HEK293 (cell line): ENCODE data around the gene NAA35.

Source experiments
- CTCF ChIA-PET: fragments of 350-600 bp; formaldehyde crosslinking; extraction: SDS; loops from one replicate; lab custom pipeline; 2021; ENCODE audit warnings: antibody characterized with exemption; lab: Yijun Ruan, JAX
- POLR2A ChIA-PET: fragments of 300-600 bp; formaldehyde crosslinking; extraction: SDS; loops from one replicate; lab custom pipeline; 2020; ENCODE audit warnings: antibody characterized with exemption, inconsistent platforms; lab: Yijun Ruan, JAX
- H3K27ac ChIP-seq: fragments of 200-500 bp; sonication (Bioruptor generic); 2 replicates; pipeline ENCODE4 v1.5.1; 2014; ENCODE audit warnings: low read depth, low read length, control low read depth, inconsistent platforms; ENCODE audit errors: extremely low read depth
- H3K36me3 ChIP-seq, 2 experiments: fragments of 200-500 bp in 1 of 2; sonication (Bioruptor generic) in 1 of 2; 1 replicate in 1 of 2; 2 replicates in 1 of 2; pipeline ENCODE4 v1.5.1; 2014 to 2017; ENCODE audit warnings: inconsistent platforms in 2 of 2, low read length in 2 of 2; ENCODE audit not compliant: control insufficient read depth in 2 of 2, insufficient read depth in 1 of 2
- H3K4me1 ChIP-seq: fragments of 200-500 bp; sonication (Bioruptor generic); 2 replicates; pipeline ENCODE4 v1.5.1; 2014; ENCODE audit warnings: mild to moderate bottlenecking, low read length, inconsistent platforms; ENCODE audit not compliant: control insufficient read depth, insufficient read depth
- H3K4me3 ChIP-seq: 2 replicates; pipeline ENCODE4 v1.5.1; 2011; ENCODE audit warnings: low read depth, mild to moderate bottlenecking, control low read depth, low read length, moderate library complexity
- H3K9me3 ChIP-seq: fragments of 200-500 bp; sonication (Bioruptor generic); 2 replicates; pipeline ENCODE4 v1.5.1; 2014; ENCODE audit warnings: low read depth, low read length, inconsistent platforms; ENCODE audit not compliant: control insufficient read depth, insufficient read depth
- GLIS2 ChIP-seq: fragments of 450-650 bp; formaldehyde crosslinking; IDR thresholded peaks from 2 replicates; pipeline ENCODE4 v1.5.1; 2016; ENCODE audit warnings: missing biosample characterization, missing genetic modification characterization
- MYNN ChIP-seq: fragments of 450-650 bp; formaldehyde crosslinking; IDR thresholded peaks from 2 replicates; pipeline ENCODE4 v1.5.1; 2016; ENCODE audit warnings: missing biosample characterization, missing genetic modification characterization, borderline replicate concordance
- PRDM1 ChIP-seq: fragments of 450-650 bp; formaldehyde crosslinking; IDR thresholded peaks from 2 replicates; pipeline ENCODE4; 2016; ENCODE audit warnings: missing biosample characterization, missing genetic modification characterization
- SCRT1 ChIP-seq: fragments of 450-650 bp; formaldehyde crosslinking; IDR thresholded peaks from 2 replicates; pipeline ENCODE4 v1.5.1; 2016; ENCODE audit warnings: missing biosample characterization, missing genetic modification characterization, borderline replicate concordance
- ZNF114 ChIP-seq: fragments of 450-650 bp; formaldehyde crosslinking; IDR thresholded peaks from 2 replicates; pipeline ENCODE4 v1.5.0; 2017; ENCODE audit warnings: missing biosample characterization, missing genetic modification characterization
- ZNF2 ChIP-seq: fragments of 450-650 bp; formaldehyde crosslinking; IDR thresholded peaks from 2 replicates; pipeline ENCODE4 v1.5.1; 2016; ENCODE audit warnings: missing biosample characterization, missing genetic modification characterization
- ZNF324 ChIP-seq: fragments of 450-650 bp; formaldehyde crosslinking; IDR thresholded peaks from 2 replicates; pipeline ENCODE4 v1.5.1; 2016; ENCODE audit warnings: missing biosample characterization, missing genetic modification characterization
- ZNF426 ChIP-seq: fragments of 450-650 bp; formaldehyde crosslinking; IDR thresholded peaks from 2 replicates; pipeline ENCODE4 v1.5.1; 2017; ENCODE audit warnings: missing biosample characterization, missing genetic modification characterization, mild to moderate bottlenecking, inconsistent platforms, moderate library complexity
- ZNF473 ChIP-seq: fragments of 450-650 bp; formaldehyde crosslinking; IDR thresholded peaks from 2 replicates; pipeline ENCODE4 v1.5.1; 2017; ENCODE audit warnings: missing biosample characterization, missing genetic modification characterization
- ZNF621 ChIP-seq: fragments of 450-650 bp; formaldehyde crosslinking; IDR thresholded peaks from 2 replicates; pipeline ENCODE4 v1.5.1; 2017; ENCODE audit warnings: missing biosample characterization, missing genetic modification characterization
- ZNF654 ChIP-seq: fragments of 450-650 bp; formaldehyde crosslinking; IDR thresholded peaks from 2 replicates; pipeline ENCODE4 v1.5.1; 2016; ENCODE audit warnings: low read depth, missing biosample characterization, missing genetic modification characterization
- TF ChIP-seq, protein P1 (sequence below): fragments of 450-650 bp; formaldehyde crosslinking; IDR thresholded peaks from 2 replicates; pipeline ENCODE4 v1.5.1; 2016; ENCODE audit warnings: missing biosample characterization, missing genetic modification characterization, borderline replicate concordance
- TF ChIP-seq, protein P2 (sequence below): fragments of 450-650 bp; formaldehyde crosslinking; IDR thresholded peaks from 2 replicates; pipeline ENCODE4 v1.5.1; 2016; ENCODE audit warnings: missing biosample characterization, missing genetic modification characterization
- TF ChIP-seq, protein P3 (sequence below): fragments of 450-650 bp; formaldehyde crosslinking; IDR thresholded peaks from 2 replicates; pipeline ENCODE4 v1.5.1; 2017; ENCODE audit warnings: missing biosample characterization, mild to moderate bottlenecking, missing genetic modification characterization, moderate library complexity
- TF ChIP-seq, protein P4 (sequence below): fragments of 450-650 bp; formaldehyde crosslinking; IDR thresholded peaks from 2 replicates; pipeline ENCODE4 v1.5.1; 2016; ENCODE audit warnings: missing biosample characterization, missing genetic modification characterization
- TF ChIP-seq, protein P5 (sequence below): fragments of 450-650 bp; formaldehyde crosslinking; IDR thresholded peaks from 2 replicates; pipeline ENCODE4 v1.5.1; 2016; ENCODE audit warnings: missing biosample characterization, missing genetic modification characterization
- TF ChIP-seq, protein P6 (sequence below): fragments of 450-650 bp; formaldehyde crosslinking; IDR thresholded peaks from 2 replicates; pipeline ENCODE4 v1.5.1; 2016; ENCODE audit warnings: missing biosample characterization, missing genetic modification characterization

NAA35 gene

DNA sequence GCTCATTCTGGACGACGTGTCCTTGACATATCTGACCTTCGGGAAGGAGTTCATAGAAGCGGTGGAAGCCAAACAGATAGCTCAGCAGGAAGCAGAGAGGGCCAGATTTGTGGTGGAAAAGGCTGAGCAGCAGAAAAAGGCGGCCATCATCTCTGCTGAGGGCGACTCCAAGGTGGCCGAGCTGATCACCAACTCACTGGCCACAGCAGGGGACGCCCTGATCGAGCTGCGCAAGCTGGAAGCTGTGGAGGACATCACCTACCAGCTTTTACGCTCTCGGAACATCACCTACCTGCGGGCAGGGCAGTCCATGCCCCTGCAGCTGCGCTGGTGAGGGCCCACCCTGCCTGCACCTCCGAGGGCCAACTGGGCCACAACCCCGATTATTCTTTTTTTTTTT lies 41.6 kb upstream of the NAA35 start:
- POLR2A ChIA-PET: no interaction called here
- Histone ChIP-seq H3K4me3 (no peak overlapping the region), H3K4me1 (no peaks in the 10 kb centered on the region), H3K27ac (no peak overlapping the region), H3K36me3 (no peaks in the 10 kb centered on the region), H3K9me3 (no peaks in the 10 kb centered on the region)
- TF ChIP-seq ZNF114 (tag by site-specific recombination): no peak
- no peak for TF ChIP-seq MYNN (tag by site-specific recombination)
- TF ChIP-seq GLIS2 (tag by site-specific recombination): no peak
- TF ChIP-seq, protein P1, sequence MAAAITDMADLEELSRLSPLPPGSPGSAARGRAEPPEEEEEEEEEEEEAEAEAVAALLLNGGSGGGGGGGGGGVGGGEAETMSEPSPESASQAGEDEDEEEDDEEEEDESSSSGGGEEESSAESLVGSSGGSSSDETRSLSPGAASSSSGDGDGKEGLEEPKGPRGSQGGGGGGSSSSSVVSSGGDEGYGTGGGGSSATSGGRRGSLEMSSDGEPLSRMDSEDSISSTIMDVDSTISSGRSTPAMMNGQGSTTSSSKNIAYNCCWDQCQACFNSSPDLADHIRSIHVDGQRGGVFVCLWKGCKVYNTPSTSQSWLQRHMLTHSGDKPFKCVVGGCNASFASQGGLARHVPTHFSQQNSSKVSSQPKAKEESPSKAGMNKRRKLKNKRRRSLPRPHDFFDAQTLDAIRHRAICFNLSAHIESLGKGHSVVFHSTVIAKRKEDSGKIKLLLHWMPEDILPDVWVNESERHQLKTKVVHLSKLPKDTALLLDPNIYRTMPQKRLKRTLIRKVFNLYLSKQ (tag by site-specific recombination): no peak
- TF ChIP-seq, protein P2, sequence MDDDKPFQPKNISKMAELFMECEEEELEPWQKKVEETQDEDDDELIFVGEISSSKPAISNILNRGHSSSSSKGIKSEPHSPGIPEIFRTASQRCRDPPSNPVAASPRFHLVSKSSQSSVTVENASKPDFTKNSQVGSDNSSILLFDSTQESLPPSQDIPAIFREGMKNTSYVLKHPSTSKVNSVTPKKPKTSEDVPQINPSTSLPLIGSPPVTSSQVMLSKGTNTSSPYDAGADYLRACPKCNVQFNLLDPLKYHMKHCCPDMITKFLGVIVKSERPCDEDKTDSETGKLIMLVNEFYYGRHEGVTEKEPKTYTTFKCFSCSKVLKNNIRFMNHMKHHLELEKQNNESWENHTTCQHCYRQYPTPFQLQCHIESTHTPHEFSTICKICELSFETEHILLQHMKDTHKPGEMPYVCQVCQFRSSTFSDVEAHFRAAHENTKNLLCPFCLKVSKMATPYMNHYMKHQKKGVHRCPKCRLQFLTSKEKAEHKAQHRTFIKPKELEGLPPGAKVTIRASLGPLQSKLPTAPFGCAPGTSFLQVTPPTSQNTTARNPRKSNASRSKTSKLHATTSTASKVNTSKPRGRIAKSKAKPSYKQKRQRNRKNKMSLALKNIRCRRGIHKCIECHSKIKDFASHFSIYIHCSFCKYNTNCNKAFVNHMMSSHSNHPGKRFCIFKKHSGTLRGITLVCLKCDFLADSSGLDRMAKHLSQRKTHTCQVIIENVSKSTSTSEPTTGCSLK (tag by site-specific recombination): no peak
- CTCF ChIA-PET: interaction anchor here (0.6 to 1.1 kb wide), 5 partner anchors 9 to 421 kb away, joined by 4 to 7 read pairs (median 5); no protein-coding TSS in a partner anchor

DNA sequence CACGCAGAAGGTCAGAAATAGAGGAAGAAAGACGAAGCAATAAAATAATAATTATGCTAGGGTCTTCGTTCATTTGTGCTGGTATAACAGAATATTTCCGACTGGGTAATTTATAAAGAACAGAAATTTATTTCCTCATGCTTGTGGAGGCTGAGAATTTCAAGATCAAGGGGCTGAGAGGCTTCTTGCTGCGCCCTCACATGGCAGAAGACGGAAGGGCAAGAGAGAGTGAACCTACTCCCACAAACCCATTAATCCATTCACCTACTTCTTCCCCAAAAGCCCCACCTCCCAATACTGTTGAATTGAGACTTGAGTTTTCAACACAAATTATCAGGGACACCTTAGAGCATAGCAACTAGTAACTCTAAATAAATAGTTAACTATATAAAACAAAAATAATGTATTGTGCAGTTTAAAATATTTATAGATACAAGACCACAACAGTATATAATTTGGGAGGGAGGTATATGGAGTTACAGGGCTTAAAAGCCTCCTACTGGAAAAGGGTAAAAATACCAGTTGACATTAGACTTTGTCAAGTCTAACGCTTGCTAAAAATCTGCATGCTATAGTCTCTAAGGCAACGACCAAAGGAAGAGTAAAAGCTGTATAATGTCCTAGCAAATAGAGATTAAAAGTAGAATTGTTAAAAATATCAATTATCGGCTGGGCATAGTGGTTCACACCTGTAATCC lies 40.3 kb upstream of the NAA35 start:
- CTCF ChIA-PET: interaction anchor here (0.6 to 1.6 kb wide), 10 partner anchors 9 to 359 kb away, joined by 3 to 7 read pairs (median 3); no protein-coding TSS in a partner anchor
- POLR2A ChIA-PET: no interaction called here
- no peak overlapping the region for H3K27ac ChIP-seq

DNA sequence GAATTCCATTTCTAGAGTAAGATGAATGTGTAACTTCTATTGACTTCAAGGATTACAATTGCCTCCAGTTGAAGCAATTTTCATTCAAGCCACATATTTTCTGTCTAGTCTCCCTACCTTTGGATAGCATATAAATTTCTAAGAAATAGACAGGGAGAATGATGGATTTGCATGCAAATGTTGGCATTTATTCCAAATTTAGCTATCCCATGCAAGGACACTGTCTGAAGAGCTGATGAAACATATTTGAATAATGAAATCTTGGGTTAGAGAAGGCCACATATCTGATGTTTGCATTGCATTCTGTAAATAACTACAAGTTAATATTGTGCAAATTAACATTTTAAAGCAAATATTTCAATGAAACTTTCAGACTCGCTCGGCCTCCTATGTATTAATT lies 36.0 kb upstream of the NAA35 start:
- no peaks in the 10 kb centered on the region for H3K36me3 ChIP-seq
- POLR2A ChIA-PET: no interaction called here
- no peak overlapping the region for H3K27ac ChIP-seq
- H3K9me3 ChIP-seq: no peaks in the 10 kb centered on the region
- CTCF ChIA-PET: no interaction called here
- H3K4me1 ChIP-seq: no peaks in the 10 kb centered on the region
- H3K4me3 ChIP-seq: no peak overlapping the region
- no peak for TF ChIP-seq ZNF324 (tag by site-specific recombination)
- TF ChIP-seq SCRT1 (tag by site-specific recombination): no peak
- TF ChIP-seq, protein P3, sequence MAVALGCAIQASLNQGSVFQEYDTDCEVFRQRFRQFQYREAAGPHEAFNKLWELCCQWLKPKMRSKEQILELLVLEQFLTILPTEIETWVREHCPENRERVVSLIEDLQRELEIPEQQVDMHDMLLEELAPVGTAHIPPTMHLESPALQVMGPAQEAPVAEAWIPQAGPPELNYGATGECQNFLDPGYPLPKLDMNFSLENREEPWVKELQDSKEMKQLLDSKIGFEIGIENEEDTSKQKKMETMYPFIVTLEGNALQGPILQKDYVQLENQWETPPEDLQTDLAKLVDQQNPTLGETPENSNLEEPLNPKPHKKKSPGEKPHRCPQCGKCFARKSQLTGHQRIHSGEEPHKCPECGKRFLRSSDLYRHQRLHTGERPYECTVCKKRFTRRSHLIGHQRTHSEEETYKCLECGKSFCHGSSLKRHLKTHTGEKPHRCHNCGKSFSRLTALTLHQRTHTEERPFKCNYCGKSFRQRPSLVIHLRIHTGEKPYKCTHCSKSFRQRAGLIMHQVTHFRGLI: no peak
- TF ChIP-seq, protein P4, sequence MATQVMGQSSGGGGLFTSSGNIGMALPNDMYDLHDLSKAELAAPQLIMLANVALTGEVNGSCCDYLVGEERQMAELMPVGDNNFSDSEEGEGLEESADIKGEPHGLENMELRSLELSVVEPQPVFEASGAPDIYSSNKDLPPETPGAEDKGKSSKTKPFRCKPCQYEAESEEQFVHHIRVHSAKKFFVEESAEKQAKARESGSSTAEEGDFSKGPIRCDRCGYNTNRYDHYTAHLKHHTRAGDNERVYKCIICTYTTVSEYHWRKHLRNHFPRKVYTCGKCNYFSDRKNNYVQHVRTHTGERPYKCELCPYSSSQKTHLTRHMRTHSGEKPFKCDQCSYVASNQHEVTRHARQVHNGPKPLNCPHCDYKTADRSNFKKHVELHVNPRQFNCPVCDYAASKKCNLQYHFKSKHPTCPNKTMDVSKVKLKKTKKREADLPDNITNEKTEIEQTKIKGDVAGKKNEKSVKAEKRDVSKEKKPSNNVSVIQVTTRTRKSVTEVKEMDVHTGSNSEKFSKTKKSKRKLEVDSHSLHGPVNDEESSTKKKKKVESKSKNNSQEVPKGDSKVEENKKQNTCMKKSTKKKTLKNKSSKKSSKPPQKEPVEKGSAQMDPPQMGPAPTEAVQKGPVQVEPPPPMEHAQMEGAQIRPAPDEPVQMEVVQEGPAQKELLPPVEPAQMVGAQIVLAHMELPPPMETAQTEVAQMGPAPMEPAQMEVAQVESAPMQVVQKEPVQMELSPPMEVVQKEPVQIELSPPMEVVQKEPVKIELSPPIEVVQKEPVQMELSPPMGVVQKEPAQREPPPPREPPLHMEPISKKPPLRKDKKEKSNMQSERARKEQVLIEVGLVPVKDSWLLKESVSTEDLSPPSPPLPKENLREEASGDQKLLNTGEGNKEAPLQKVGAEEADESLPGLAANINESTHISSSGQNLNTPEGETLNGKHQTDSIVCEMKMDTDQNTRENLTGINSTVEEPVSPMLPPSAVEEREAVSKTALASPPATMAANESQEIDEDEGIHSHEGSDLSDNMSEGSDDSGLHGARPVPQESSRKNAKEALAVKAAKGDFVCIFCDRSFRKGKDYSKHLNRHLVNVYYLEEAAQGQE (tag by site-specific recombination): no peak
- TF ChIP-seq ZNF426 (tag by site-specific recombination): no peak
- no peak for TF ChIP-seq ZNF621 (tag by site-specific recombination)

More for the DNA sequence above, 40.3 kb upstream of the NAA35 start:
- no peaks in the 10 kb centered on the region for H3K9me3 ChIP-seq
- no peaks in the 10 kb centered on the region for H3K36me3 ChIP-seq
- H3K4me3 ChIP-seq: no peak overlapping the region
- no peaks in the 10 kb centered on the region for H3K4me1 ChIP-seq
- TF ChIP-seq, protein P5, sequence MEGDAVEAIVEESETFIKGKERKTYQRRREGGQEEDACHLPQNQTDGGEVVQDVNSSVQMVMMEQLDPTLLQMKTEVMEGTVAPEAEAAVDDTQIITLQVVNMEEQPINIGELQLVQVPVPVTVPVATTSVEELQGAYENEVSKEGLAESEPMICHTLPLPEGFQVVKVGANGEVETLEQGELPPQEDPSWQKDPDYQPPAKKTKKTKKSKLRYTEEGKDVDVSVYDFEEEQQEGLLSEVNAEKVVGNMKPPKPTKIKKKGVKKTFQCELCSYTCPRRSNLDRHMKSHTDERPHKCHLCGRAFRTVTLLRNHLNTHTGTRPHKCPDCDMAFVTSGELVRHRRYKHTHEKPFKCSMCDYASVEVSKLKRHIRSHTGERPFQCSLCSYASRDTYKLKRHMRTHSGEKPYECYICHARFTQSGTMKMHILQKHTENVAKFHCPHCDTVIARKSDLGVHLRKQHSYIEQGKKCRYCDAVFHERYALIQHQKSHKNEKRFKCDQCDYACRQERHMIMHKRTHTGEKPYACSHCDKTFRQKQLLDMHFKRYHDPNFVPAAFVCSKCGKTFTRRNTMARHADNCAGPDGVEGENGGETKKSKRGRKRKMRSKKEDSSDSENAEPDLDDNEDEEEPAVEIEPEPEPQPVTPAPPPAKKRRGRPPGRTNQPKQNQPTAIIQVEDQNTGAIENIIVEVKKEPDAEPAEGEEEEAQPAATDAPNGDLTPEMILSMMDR (tag by site-specific recombination): 0 out of 2 replicates have a peak, but pooled peaks have one; percentile 18
- TF ChIP-seq ZNF2 (tag by site-specific recombination) (0 out of 2 replicates have a peak, but pooled peaks have one; percentile 31), ZNF473 (tag by site-specific recombination) (no peak), PRDM1 (tag by site-specific recombination) (0 out of 2 replicates have a peak, but pooled peaks have one; percentile 17), ZNF654 (peak; percentile 60)
- TF ChIP-seq, protein P6, sequence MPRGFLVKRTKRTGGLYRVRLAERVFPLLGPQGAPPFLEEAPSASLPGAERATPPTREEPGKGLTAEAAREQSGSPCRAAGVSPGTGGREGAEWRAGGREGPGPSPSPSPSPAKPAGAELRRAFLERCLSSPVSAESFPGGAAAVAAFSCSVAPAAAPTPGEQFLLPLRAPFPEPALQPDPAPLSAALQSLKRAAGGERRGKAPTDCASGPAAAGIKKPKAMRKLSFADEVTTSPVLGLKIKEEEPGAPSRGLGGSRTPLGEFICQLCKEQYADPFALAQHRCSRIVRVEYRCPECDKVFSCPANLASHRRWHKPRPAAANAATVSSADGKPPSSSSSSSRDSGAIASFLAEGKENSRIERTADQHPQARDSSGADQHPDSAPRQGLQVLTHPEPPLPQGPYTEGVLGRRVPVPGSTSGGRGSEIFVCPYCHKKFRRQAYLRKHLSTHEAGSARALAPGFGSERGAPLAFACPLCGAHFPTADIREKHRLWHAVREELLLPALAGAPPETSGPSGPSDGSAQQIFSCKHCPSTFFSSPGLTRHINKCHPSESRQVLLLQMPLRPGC: no peak
- TF ChIP-seq, all 188 proteins: peak for 4
